Gastroesophageal sphincter (tissue), 4 donors: Measurements from ENCODE around the gene RGPD6. TPM values are rescaled to one million over a fixed set of nuclear protein-coding genes. Genes with fewer than 3 reads are reported as not detected.
"Not testable (repeated sequence)": the region's sequence is repeated elsewhere in the genome, so short reads cannot be mapped to it uniquely, and the experiment has no call there.

Source experiments
- ATAC-seq: fragments of 150-250 bp; one replicate; pipeline ENCODE4 v1.9.1; 2016; ENCODE audit warnings: mild to moderate bottlenecking, moderate library complexity
- H3K27ac ChIP-seq, 4 donors: fragments of 200-600 bp; sonication (generic) in 3 of 4; 1 replicate in 3 of 4; 2 replicates in 1 of 4; pipeline ENCODE4 v1.5.1; 2016 to 2019
- H3K27me3 ChIP-seq: fragments of 200-600 bp; sonication (generic); one replicate; pipeline ENCODE4 v1.5.1; 2019
- H3K36me3 ChIP-seq, 2 donors: fragments of 200-600 bp; sonication (generic); one replicate each; pipeline ENCODE4 v1.5.1; 2019; ENCODE audit warnings: control low read depth in 1 of 2
- H3K4me1 ChIP-seq, 3 donors: fragments of 200-600 bp; sonication (generic); 1 replicate in 2 of 3; 2 replicates in 1 of 3; pipeline ENCODE4 v1.5.1; 2016 to 2019; ENCODE audit warnings: control low read depth in 2 of 3
- H3K4me3 ChIP-seq, 2 donors: fragments of 200-600 bp; sonication (generic); one replicate each; pipeline ENCODE4 v1.5.1; 2019; ENCODE audit warnings: mild to moderate bottlenecking in 1 of 2, moderate library complexity in 1 of 2
- H3K9me3 ChIP-seq, 3 donors: fragments of 200-600 bp; sonication (generic); one replicate each; pipeline ENCODE4 v1.5.1; 2017 to 2019; ENCODE audit warnings: control low read depth in 2 of 3
- WGBS, 2 donors: methylation state at CpG; one replicate each; pipeline ENCODE4 v1.1.5; 2018; ENCODE audit warnings: low coverage in 1 of 2; 5-methylcytosine and 5-hydroxymethylcytosine counted together
- small RNA-seq, 4 donors: library from RNA; depleted of rRNA; stranded (forward); fragments of <200 nt; gene quantifications; one replicate each; pipeline ENCODE3, GENCODE V24; 2016
- total RNA-seq, 4 donors: library from RNA; depleted of rRNA; stranded (reverse); fragments of >200 nt; gene quantifications; one replicate each; pipeline ENCODE4 v1.1.0, GENCODE V29; 2016

The RGPD6 gene
- total RNA-seq, 4 donors from 2014 or later, result 26.2 to 66.8 (median 45.2) TPM

DNA sequence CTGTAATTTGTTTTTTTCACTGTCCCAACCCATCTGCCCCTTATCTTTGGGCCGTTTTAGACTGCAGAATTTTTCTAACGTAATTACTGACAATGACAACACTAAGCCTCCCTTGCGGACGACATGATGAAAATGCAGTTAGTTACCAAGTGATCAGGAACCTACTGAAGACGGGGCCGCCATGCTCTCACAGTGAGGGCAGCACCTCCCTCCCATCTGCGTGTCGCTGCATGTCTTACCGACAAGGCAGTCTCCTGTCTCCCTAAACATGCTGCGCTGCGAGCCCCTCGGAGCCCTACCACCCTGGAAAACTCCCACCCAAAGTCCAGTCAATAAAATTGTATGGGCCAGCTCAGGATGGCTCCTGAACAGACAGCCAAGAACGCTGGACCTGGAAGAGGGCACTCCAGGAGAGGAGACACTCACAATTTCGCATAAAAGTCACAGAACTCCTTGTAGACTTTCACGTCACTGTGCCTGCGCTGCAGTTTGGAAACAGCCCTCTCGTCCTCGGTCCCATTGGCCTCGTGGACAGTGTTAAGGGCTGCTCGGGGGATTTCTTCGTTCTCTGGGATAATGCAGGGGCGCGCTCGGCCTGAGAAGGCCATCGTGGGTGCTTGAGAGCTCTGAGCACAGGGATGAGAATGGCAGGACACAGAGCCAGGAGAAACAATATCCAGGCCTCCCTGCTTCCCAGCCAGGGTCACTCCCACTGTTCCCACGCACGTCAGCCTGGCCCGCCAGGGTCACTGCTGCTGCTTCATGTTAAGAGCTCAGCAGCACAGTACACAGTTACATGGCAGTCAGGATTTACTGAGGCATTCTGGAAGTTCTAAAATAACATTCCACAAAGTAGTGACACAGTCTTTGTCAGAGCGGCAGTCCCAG, 104.6 kb downstream of the RGPD6 start, which contains the start of gene LIMS4:
LIMS4 (minus strand) TSS at position 646 of the 888 bp plus-strand sequence; CDS start at position 608, 38 bp downstream.
- WGBS, 2 donors, result no CpG with 5 or more reads among the region's 29 CpGs
- not testable (repeated sequence) for H3K27ac ChIP-seq, H3K27me3 ChIP-seq, H3K9me3 ChIP-seq, H3K4me3 ChIP-seq, H3K36me3 ChIP-seq, H3K4me1 ChIP-seq
- ATAC-seq, result peak; percentile 95

- not testable (repeated sequence) for H3K9me3 ChIP-seq, H3K4me1 ChIP-seq, H3K27me3 ChIP-seq, H3K36me3 ChIP-seq, H3K27ac ChIP-seq, ATAC-seq, H3K4me3 ChIP-seq
- no CpG with 5 or more reads among the region's 7 CpGs for WGBS, 2 donors
Measured at GRCh38 chr2:110468921-110469320, 108.1 kb downstream of the RGPD6 start.

GRCh38 chr2:110465312-110465711, 111.7 kb downstream of the RGPD6 start:
- not testable (repeated sequence) for H3K27me3 ChIP-seq, H3K36me3 ChIP-seq, H3K4me3 ChIP-seq, H3K27ac ChIP-seq, H3K4me1 ChIP-seq, H3K9me3 ChIP-seq
- WGBS, 2 donors, result no CpG with 5 or more reads among the region's 8 CpGs
- peak; percentile 78 for ATAC-seq

Small RNAs within 50 kb of the gene (small RNA-seq; reads per million reads assigned to genes)
- 0 reads per million in 4 donors for gene AC108938.1

Other genes with a start within 250 kb of the RGPD6 start
- gene LIMS4, start 104.4 kb downstream of the RGPD6 start, total RNA-seq, result 1 to 10 TPM; 2.6 to 5.6 (median 4.9) TPM
- 1 to 10 TPM in 2 of 4 donors, under 1 TPM in 1, not detected in 1; 0.40 to 2.3 (median 1.0) TPM for gene BUB1, start 100.8 kb upstream of the RGPD6 start, total RNA-seq
- gene ACOXL, start 155.4 kb upstream of the RGPD6 start, total RNA-seq, result not detected